DMS 273 (cell line): ENCODE data around the gene F7.
"Not testable (repeated sequence)": the region's sequence is repeated elsewhere in the genome, so short reads cannot be mapped to it uniquely, and the experiment has no call there.

Experiments used
- DNase-seq: peaks from one replicate; lab custom pipeline; 2025; ENCODE audit not compliant: unreplicated experiment; lab: John Stamatoyannopoulos, UW

F7 gene

GRCh38 chr13:113098162-113098732, 7.3 kb upstream of the F7 start:
- no peak for DNase-seq

GRCh38 chr13:113099142-113099541, 6.4 kb upstream of the F7 start:
- no peak for DNase-seq

- not testable (repeated sequence) for DNase-seq
Observed at GRCh38 chr13:113102302-113102701, 3.3 kb upstream of the F7 start.

- DNase-seq: no peak
Observed at GRCh38 chr13:113102727-113103126, 2.9 kb upstream of the F7 start.

- no peak for DNase-seq
Observed at GRCh38 chr13:113103646-113104045, 1.9 kb upstream of the F7 start.

- no peak for DNase-seq
Observed at GRCh38 chr13:113105921-113106452, 396 bp downstream of the F7 start.

GRCh38 chr13:113106711-113107351, 1.2 kb downstream of the F7 start:
- DNase-seq: no peak

GRCh38 chr13:113108521-113108920, 2.9 kb downstream of the F7 start:
- not testable (repeated sequence) for DNase-seq

- no peak for DNase-seq
Observed at GRCh38 chr13:113109151-113110047, 3.8 kb downstream of the F7 start.

GRCh38 chr13:113110048-113110851, 4.7 kb downstream of the F7 start:
- DNase-seq: no peak

GRCh38 chr13:113110852-113111315, 5.3 kb downstream of the F7 start:
- no peak for DNase-seq

- not testable (repeated sequence) for DNase-seq
Observed at GRCh38 chr13:113111821-113112220, 6.2 kb downstream of the F7 start.

- DNase-seq: not testable (repeated sequence)
Observed at GRCh38 chr13:113112475-113112874, 6.9 kb downstream of the F7 start.

- DNase-seq: no peak
Observed at GRCh38 chr13:113112893-113113845, 7.6 kb downstream of the F7 start.

GRCh38 chr13:113113846-113114271, 8.3 kb downstream of the F7 start:
- DNase-seq: no peak

- no peak for DNase-seq
Observed at GRCh38 chr13:113114511-113115362, 9.1 kb downstream of the F7 start.

GRCh38 chr13:113115363-113116205, 10.0 kb downstream of the F7 start:
- no peak for DNase-seq
